Measurements from ENCODE around the gene CAPN5.

CAPN5 gene

DNA sequence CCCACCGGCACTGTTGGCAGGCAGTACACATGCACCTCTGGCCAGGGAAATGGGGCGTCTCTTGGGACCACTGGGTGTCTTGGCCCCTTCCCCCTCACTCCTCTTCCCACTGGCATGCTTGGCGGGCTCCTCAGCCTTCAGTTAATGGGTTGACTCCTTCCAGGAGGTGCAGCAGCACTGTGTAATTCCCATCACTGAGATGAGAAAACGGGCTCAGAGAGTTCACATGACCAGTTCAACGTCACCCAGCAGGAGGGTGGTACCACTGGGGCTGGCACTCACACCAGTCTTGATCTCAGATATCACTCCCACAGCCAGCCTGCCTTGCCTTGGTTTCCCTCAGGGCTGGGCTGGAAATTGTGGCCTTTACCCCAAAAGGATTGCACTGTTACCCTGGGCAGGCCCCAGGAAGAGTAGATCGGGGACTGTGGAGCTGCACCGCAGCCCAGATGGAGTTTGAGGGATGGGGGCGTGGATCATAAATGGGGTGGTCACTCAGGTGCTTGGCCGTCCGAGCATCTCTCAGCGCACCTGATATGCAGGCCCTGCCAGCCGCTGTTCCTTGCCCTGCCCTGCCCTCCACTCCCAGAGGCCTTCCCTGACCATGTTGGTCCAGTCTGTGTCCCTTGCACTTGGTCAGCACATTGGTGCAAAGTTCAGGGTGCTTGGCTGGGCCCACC, 16.9 kb downstream of the CAPN5 start:
- no peak for DNase-seq (ENCODE audit: extremely low spot score)
- TF ChIP-seq, protein P1, sequence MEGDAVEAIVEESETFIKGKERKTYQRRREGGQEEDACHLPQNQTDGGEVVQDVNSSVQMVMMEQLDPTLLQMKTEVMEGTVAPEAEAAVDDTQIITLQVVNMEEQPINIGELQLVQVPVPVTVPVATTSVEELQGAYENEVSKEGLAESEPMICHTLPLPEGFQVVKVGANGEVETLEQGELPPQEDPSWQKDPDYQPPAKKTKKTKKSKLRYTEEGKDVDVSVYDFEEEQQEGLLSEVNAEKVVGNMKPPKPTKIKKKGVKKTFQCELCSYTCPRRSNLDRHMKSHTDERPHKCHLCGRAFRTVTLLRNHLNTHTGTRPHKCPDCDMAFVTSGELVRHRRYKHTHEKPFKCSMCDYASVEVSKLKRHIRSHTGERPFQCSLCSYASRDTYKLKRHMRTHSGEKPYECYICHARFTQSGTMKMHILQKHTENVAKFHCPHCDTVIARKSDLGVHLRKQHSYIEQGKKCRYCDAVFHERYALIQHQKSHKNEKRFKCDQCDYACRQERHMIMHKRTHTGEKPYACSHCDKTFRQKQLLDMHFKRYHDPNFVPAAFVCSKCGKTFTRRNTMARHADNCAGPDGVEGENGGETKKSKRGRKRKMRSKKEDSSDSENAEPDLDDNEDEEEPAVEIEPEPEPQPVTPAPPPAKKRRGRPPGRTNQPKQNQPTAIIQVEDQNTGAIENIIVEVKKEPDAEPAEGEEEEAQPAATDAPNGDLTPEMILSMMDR (IDR thresholded peaks at IDR 0.05; ENCODE audit: control extremely low read depth, extremely low read depth, low read depth, missing control alignments), result no peak
- CTCF ChIA-PET, result interaction anchor here (4.9 kb wide), 1 partner anchor 9 kb away, joined by 68 read pairs; no protein-coding TSS in a partner anchor
- POLR2A ChIA-PET, result no interaction called here

DNA sequence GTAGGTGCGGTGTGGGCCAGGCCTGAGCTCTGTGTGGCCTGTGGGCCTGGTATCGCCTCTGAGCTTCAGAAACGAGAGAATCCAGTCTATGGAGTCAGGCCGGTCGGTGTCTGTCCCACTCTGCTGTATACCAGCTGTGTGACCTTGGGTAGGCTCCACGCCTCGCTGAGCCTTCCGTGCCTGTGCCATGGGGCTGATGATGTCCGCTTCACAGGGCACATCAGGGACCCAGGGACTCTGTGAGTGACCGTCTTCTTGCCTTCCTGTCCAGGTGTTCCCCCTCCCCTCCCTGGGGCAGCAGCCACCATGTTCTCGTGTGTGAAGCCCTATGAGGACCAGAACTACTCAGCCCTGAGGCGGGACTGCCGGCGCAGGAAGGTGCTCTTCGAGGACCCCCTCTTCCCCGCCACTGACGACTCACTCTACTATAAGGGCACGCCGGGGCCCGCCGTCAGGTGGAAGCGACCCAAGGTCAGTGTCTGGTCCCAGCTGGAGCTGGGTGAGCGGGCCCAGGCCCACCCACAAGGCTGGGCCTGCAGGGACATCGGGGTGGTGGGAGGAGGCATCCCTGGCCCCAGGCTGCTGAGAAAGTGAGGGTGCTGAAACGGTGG, 17.9 kb downstream of the CAPN5 start:
- TF ChIP-seq, protein P1 (IDR thresholded peaks at IDR 0.05; ENCODE audit: control extremely low read depth, extremely low read depth, low read depth, missing control alignments), result no peak
- ChIA-PET CTCF (no interaction called here), POLR2A (no interaction called here)
- DNase-seq (ENCODE audit: extremely low spot score), result no peak

DNA sequence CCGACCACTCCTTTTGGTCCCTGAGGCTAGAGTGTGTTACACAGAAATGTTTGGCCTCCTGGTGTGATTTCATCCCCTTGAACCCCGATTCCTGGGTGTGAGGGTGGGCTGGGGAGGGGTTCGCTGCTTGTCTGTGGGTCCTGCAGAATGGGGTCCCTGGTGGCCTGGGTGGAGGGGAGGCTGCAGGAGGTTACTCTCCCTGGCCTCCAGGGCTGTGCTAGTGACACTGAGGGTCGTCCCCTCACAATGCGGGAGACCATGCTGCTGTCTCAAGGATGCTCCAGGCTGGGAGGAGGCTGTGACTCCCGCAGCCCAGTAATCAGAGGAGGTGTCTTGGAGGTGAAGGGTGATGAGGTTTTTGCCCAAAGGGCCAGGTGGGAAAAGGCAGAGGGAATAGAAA, 18.9 kb downstream of the CAPN5 start:
- ChIA-PET POLR2A (no interaction called here), CTCF (no interaction called here)
- TF ChIP-seq, protein P1 (IDR thresholded peaks at IDR 0.05; ENCODE audit: control extremely low read depth, extremely low read depth, low read depth, missing control alignments), result no peak
- DNase-seq (ENCODE audit: extremely low spot score), result no peak

DNA sequence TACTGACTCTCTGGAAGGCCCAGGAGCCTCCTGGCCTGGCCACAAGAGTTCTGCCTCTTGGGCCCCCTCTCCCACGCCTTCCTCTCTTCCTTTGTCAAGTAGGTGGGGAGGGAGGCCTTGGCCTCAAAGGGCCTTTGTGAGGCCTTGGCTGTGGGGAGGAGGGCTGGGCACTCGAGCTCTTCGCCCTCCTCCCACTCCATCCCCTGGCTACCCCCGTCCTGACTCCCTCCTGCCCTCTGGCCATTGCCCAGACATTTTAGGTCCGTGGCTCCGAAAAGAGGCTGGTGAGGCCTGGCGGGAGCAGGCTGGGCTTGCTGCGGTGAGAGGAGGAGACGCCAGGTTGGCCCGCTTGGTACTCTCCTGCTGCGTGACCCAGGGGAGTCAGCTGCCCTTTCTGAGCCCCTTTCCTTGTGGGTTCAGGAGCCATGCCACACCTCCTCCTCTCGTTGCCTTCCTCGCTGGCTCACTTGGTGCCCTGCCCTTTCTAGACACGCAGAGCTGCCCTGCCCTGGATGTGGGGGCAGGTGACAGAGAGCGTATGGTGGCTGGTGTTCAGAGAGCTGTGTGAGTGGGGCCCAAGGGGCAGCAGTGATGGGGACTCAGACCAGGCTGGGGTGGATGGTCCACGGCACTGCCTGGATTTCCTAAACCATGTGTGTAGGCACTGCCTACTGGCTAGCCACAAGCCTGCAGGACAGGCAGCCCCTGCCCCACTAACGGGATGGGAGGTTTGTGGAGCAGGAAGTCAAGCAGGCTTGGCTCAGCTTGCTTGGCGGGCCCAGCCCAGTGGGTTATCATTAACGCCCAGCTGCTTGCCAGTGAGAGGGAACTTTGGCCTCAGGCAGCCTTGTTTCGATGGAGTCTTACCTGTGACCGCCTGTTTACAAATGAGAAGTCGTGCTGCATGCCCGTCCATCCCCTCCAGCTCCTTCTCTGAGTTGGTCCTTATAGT, 20.0 kb downstream of the CAPN5 start:
- ChIA-PET CTCF (interaction anchor here (0.8 to 9.1 kb wide), 2 partner anchors 13 to 39 kb away, joined by 3 to 85 read pairs; no protein-coding TSS in a partner anchor), POLR2A (no interaction called here)
- no peak for DNase-seq (ENCODE audit: extremely low spot score)
- TF ChIP-seq, protein P1 (IDR thresholded peaks at IDR 0.05; ENCODE audit: control extremely low read depth, extremely low read depth, low read depth, missing control alignments), result no peak

DNA sequence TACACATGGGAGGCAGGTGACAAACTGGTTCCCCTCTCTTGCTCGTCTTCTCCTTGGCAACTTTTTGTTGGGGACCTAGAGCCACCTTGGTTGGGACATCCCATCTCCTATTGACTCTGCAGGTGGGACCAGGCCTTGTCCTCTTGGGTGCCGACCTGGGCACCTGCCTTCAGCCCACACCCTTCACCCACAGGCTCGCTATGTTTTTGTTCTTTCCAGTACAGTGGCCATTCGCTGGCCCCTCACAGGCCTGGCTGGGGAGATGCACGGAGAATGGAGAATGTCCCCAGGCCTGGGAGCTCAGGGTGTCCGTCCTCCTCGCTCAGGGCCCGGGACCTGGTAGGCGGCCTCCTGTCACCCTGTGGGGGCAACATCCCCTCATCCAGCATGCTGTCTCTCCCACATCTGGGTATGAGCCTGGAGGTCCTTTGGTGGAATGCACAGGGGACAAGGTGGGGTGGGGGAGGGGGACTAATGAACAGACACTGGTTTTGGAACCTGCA, 21.0 kb downstream of the CAPN5 start:
- CTCF ChIA-PET, result interaction anchor here (9.1 kb wide), 1 partner anchor 40 kb away, joined by 85 read pairs; no protein-coding TSS in a partner anchor
- TF ChIP-seq, protein P1 (IDR thresholded peaks at IDR 0.05; ENCODE audit: control extremely low read depth, extremely low read depth, low read depth, missing control alignments), result no peak
- POLR2A ChIA-PET, result no interaction called here
- DNase-seq (ENCODE audit: extremely low spot score), result no peak

All from GM10248 (cell line).